Hepatocyte (in vitro differentiated cells): Measurements from ENCODE around the gene WDR89. TPM values are rescaled to one million over a fixed set of nuclear protein-coding genes. Genes with fewer than 3 reads are reported as not detected.

Experiments
- DNase-seq: peaks from one replicate; pipeline ENCODE4 v3.0.0-alpha.2; 2016; ENCODE audit warnings: low spot score
- H2AFZ ChIP-seq: fragments of 200-600 bp; sonication (generic); 2 replicates; pipeline ENCODE4 v1.6.0; 2016; ENCODE audit warnings: antibody characterized with exemption, mild to moderate bottlenecking
- H3K27ac ChIP-seq: fragments of 200-600 bp; sonication (generic); 2 replicates; pipeline ENCODE4 v1.5.1; 2016; ENCODE audit warnings: mild to moderate bottlenecking
- H3K27me3 ChIP-seq: fragments of 200-600 bp; sonication (generic); 2 replicates; pipeline ENCODE4 v1.6.1; 2016
- H3K36me3 ChIP-seq: fragments of 200-600 bp; sonication (generic); replicated peaks from 2 replicates; pipeline ENCODE4 v1.5.1; 2016; ENCODE audit warnings: low read depth; ENCODE audit not compliant: insufficient read depth
- H3K4me1 ChIP-seq: fragments of 200-600 bp; sonication (generic); 2 replicates; pipeline ENCODE4 v1.5.1; 2016; ENCODE audit warnings: mild to moderate bottlenecking, moderate library complexity; ENCODE audit not compliant: insufficient read depth
- H3K4me2 ChIP-seq: fragments of 200-600 bp; sonication (generic); 2 replicates; pipeline ENCODE4 v1.6.0; 2016
- H3K4me3 ChIP-seq: fragments of 200-600 bp; sonication (generic); 2 replicates; pipeline ENCODE4 v1.5.1; 2016; ENCODE audit warnings: mild to moderate bottlenecking
- H3K79me2 ChIP-seq: fragments of 200-600 bp; sonication (generic); 2 replicates; pipeline ENCODE4 v1.6.0; 2017; ENCODE audit warnings: mild to moderate bottlenecking
- H3K9me2 ChIP-seq: fragments of 200-600 bp; sonication (generic); replicated peaks from 2 replicates; pipeline ENCODE4 v1.6.0; 2017; ENCODE audit warnings: mild to moderate bottlenecking; ENCODE audit not compliant: insufficient read depth
- H3K9me3 ChIP-seq: fragments of 200-600 bp; sonication (generic); 2 replicates; pipeline ENCODE4 v1.5.1; 2016; ENCODE audit warnings: low read depth, mild to moderate bottlenecking
- H4K20me1 ChIP-seq: fragments of 200-600 bp; sonication (generic); 2 replicates; pipeline ENCODE4 v1.6.0; 2016; ENCODE audit warnings: mild to moderate bottlenecking; ENCODE audit not compliant: insufficient read depth, poor library complexity, severe bottlenecking
- CTCF ChIP-seq: fragments of 200-600 bp; sonication (generic); IDR thresholded peaks from 2 replicates; pipeline ENCODE4 v1.5.1; 2016; ENCODE audit warnings: antibody characterized with exemption, mild to moderate bottlenecking; ENCODE audit not compliant: poor library complexity
- EZH2 ChIP-seq: fragments of 200-600 bp; sonication (generic); IDR thresholded peaks from 2 replicates; pipeline ENCODE4 v1.6.1; 2016; ENCODE audit warnings: antibody characterized with exemption, mild to moderate bottlenecking, borderline replicate concordance
- EZH2phosphoT487 ChIP-seq: fragments of 200-600 bp; sonication (generic); IDR thresholded peaks from one replicate; pipeline ENCODE4 v1.6.1; 2018; ENCODE audit warnings: antibody characterized with exemption, mild to moderate bottlenecking, low read depth, moderate library complexity; ENCODE audit not compliant: unreplicated experiment, severe bottlenecking
- WGBS: methylation state at CpG from one replicate; pipeline ENCODE4 v1.1.6; 2016; ENCODE audit warnings: low lambda C conversion rate; ENCODE audit errors: missing lambda C conversion rate; 5-methylcytosine and 5-hydroxymethylcytosine counted together
- polyA plus RNA-seq: library from polyadenylated mRNA; unstranded; fragments of >200 nt; fragmentation: Nextera tagmentation; extraction: Ambion mirVana; gene quantifications from 2 replicates; pipeline ENCODE4 v1.2.1, GENCODE V29; 2016
- total RNA-seq: library from RNA; depleted of rRNA; stranded (reverse); fragments of >200 nt; gene quantifications from 2 replicates; pipeline ENCODE4 v1.2.3, GENCODE V29; 2014

WDR89 gene
- 12.3 and 14.6 TPM in 2 replicates for total RNA-seq
- 3.9 and 5.6 TPM in 2 replicates for polyA plus RNA-seq

- no peaks in the 10 kb centered on the region for H3K36me3 ChIP-seq
- H3K4me1 ChIP-seq, result no peaks in the 10 kb centered on the region
- TF ChIP-seq EZH2phosphoT487 (no peak), CTCF (peak; percentile 65), EZH2 (no peak)
- peaks cover 46% of the 10 kb centered on the region for H3K79me2 ChIP-seq
- H2AFZ ChIP-seq, result peak within 1 kb of the TSS; percentile 65
- no peaks in the 10 kb centered on the region for H4K20me1 ChIP-seq
- peak; percentile 99 for DNase-seq
- H3K9me2 ChIP-seq, result no peaks in the 10 kb centered on the region
- under 1% methylated on average over 60 of the region's 60 CpGs for WGBS
- no peaks in the 10 kb centered on the region for H3K27me3 ChIP-seq
- H3K9me3 ChIP-seq, result no peaks in the 10 kb centered on the region
- peak within 1 kb of the TSS; percentile 90 for H3K27ac ChIP-seq
- peak within 1 kb of the TSS; percentile 54 for H3K4me3 ChIP-seq
- H3K4me2 ChIP-seq, result peak within 1 kb of the TSS; percentile 76
These were observed at the start of gene WDR89 for GRCh38 chr14:63641473-63642228. TSS of gene WDR89 (minus strand) at chr14:63641871. CDS start at chr14:63599942, 41,929 bp downstream.

- WGBS, result 90% methylated on average over 3 of the region's 3 CpGs
- Histone ChIP-seq H3K27ac (no peak overlapping the region), H3K79me2 (no peaks in the 10 kb centered on the region), H3K4me1 (no peaks in the 10 kb centered on the region), H2AFZ (no peak overlapping the region), H3K4me3 (no peak overlapping the region), H3K27me3 (no peaks in the 10 kb centered on the region), H3K4me2 (no peak overlapping the region), H3K36me3 (no peaks in the 10 kb centered on the region), H3K9me3 (no peaks in the 10 kb centered on the region), H4K20me1 (no peaks in the 10 kb centered on the region), H3K9me2 (no peaks in the 10 kb centered on the region)
- no peak for DNase-seq
- TF ChIP-seq EZH2phosphoT487, result no peak
- TF ChIP-seq CTCF, result no peak
- no peak for TF ChIP-seq EZH2
These were observed 47.5 kb upstream of the WDR89 start for GRCh38 chr14:63689132-63689531.

- Histone ChIP-seq H3K4me3 (no peak overlapping the region), H3K4me1 (no peaks in the 10 kb centered on the region), H3K9me3 (no peaks in the 10 kb centered on the region), H3K9me2 (no peaks in the 10 kb centered on the region), H3K4me2 (no peak overlapping the region), H3K27ac (no peak overlapping the region), H3K36me3 (no peaks in the 10 kb centered on the region), H3K27me3 (no peaks in the 10 kb centered on the region), H2AFZ (no peak overlapping the region), H4K20me1 (no peaks in the 10 kb centered on the region), H3K79me2 (no peaks in the 10 kb centered on the region)
- DNase-seq, result no peak
- no peak for TF ChIP-seq CTCF
- no peak for TF ChIP-seq EZH2
- TF ChIP-seq EZH2phosphoT487, result no peak
These were observed 45.3 kb upstream of the WDR89 start for GRCh38 chr14:63686926-63687325.
